HL-60 (cell line): ENCODE results near the gene MTG2.

ENCODE experiments used
- DNase-seq, 2 experiments: peaks; one replicate each; pipeline ENCODE4 v3.0.0-alpha.2; 2010 to 2020; ENCODE audit warnings: low read depth in 1 of 2, low spot score in 1 of 2
- H3K27ac ChIP-seq: fragments of 250-450 bp; sonication (Bioruptor Pico); replicated peaks from 2 replicates; pipeline ENCODE4 v1.5.1; 2020; ENCODE audit warnings: mild to moderate bottlenecking, moderate library complexity
- H3K27me3 ChIP-seq: fragments of 250-450 bp; sonication (Bioruptor Pico); 2 replicates; pipeline ENCODE4 v1.5.1; 2021; ENCODE audit warnings: mild to moderate bottlenecking, moderate library complexity; ENCODE audit not compliant: insufficient read depth, poor library complexity, severe bottlenecking
- H3K4me3 ChIP-seq: replicated peaks from 2 replicates; pipeline ENCODE4 v1.5.1; 2011; ENCODE audit warnings: mild to moderate bottlenecking, control low read depth, low read length; ENCODE audit not compliant: insufficient read depth
- CTCF ChIP-seq: IDR thresholded peaks from one replicate; pipeline ENCODE4 v1.5.1; 2011; ENCODE audit warnings: low read length, control low read depth, inconsistent platforms; ENCODE audit not compliant: insufficient read depth
- GABPA ChIP-seq: IDR thresholded peaks from 2 replicates; pipeline ENCODE4 v1.6.1; 2012; ENCODE audit warnings: low read depth
- POLR2AphosphoS5 ChIP-seq: IDR thresholded peaks from 2 replicates; pipeline ENCODE4 v1.6.1; 2012; ENCODE audit warnings: low read depth
- REST ChIP-seq: IDR thresholded peaks from 2 replicates; pipeline ENCODE4 v1.6.1; 2012; ENCODE audit warnings: low read depth; ENCODE audit not compliant: insufficient replicate concordance
- SPI1 ChIP-seq: IDR thresholded peaks from 2 replicates; pipeline ENCODE4 v1.6.1; 2012; ENCODE audit warnings: low read depth, mild to moderate bottlenecking, borderline replicate concordance

The MTG2 gene

GRCh38 chr20:62163986-62164762 is 18.7 kb upstream of the MTG2 start:
- no peak overlapping the region for H3K27ac ChIP-seq
- DNase-seq = no peak
- TF ChIP-seq GABPA = no peak
- TF ChIP-seq SPI1 = no peak
- no peak for TF ChIP-seq REST
- TF ChIP-seq POLR2AphosphoS5 = no peak
- no peak for TF ChIP-seq CTCF

GRCh38 chr20:62164879-62165761 is 17.7 kb upstream of the MTG2 start:
- no peak for DNase-seq
- H3K27ac ChIP-seq = no peak overlapping the region
- no peaks in the 10 kb centered on the region for H3K27me3 ChIP-seq
- no peak overlapping the region for H3K4me3 ChIP-seq
- TF ChIP-seq GABPA (no peak), SPI1 (no peak), POLR2AphosphoS5 (no peak), REST (no peak), CTCF (no peak)

More at GRCh38 chr20:62163986-62164762, 18.7 kb upstream of the MTG2 start:
- H3K27me3 ChIP-seq = no peaks in the 10 kb centered on the region
- no peak overlapping the region for H3K4me3 ChIP-seq

- DNase-seq = no peak
- TF ChIP-seq GABPA = no peak
- Histone ChIP-seq H3K27me3 (no peaks in the 10 kb centered on the region), H3K4me3 (no peak overlapping the region), H3K27ac (no peak overlapping the region)
These were observed 16.9 kb upstream of the MTG2 start for GRCh38 chr20:62165762-62166399.

- no peaks in the 10 kb centered on the region for H3K27me3 ChIP-seq
- DNase-seq = no peak
- H3K4me3 ChIP-seq = no peak overlapping the region
- no peak overlapping the region for H3K27ac ChIP-seq
- TF ChIP-seq REST = no peak
- TF ChIP-seq POLR2AphosphoS5 = no peak
- no peak for TF ChIP-seq CTCF
- no peak for TF ChIP-seq SPI1
- TF ChIP-seq GABPA = no peak
These were observed 15.4 kb upstream of the MTG2 start for GRCh38 chr20:62167474-62167873.
